ENCODE measurements around the gene SNX3.
A peak's percentile ranks its signal among the peaks of the same experiment; 100 is the strongest.

The SNX3 gene

GRCh38 chr6:108171918-108172516 lies 88.8 kb downstream of the SNX3 start:
- TF ChIP-seq CTCF (conservative IDR thresholded peaks at IDR 0.05; ENCODE audit: low read depth, low read length): no peak
- H3K4me3 ChIP-seq (ENCODE audit: low read depth, low read length): no peak overlapping the region
- DNase-seq (ENCODE audit: low read depth): no peak

GRCh38 chr6:108171291-108171917 lies 89.4 kb downstream of the SNX3 start:
- DNase-seq (ENCODE audit: low read depth): no peak
- TF ChIP-seq CTCF (conservative IDR thresholded peaks at IDR 0.05; ENCODE audit: low read depth, low read length): no peak
- no peak overlapping the region for H3K4me3 ChIP-seq (ENCODE audit: low read depth, low read length)

GRCh38 chr6:108170332-108171290 lies 90.2 kb downstream of the SNX3 start:
- no peak overlapping the region for H3K4me3 ChIP-seq (ENCODE audit: low read depth, low read length)
- no peak for TF ChIP-seq CTCF (conservative IDR thresholded peaks at IDR 0.05; ENCODE audit: low read depth, low read length)
- DNase-seq (ENCODE audit: low read depth): no peak

GRCh38 chr6:108169464-108170331 lies 91.1 kb downstream of the SNX3 start:
- no peak for TF ChIP-seq CTCF (conservative IDR thresholded peaks at IDR 0.05; ENCODE audit: low read depth, low read length)
- no peak for DNase-seq (ENCODE audit: low read depth)
- no peak overlapping the region for H3K4me3 ChIP-seq (ENCODE audit: low read depth, low read length)

GRCh38 chr6:108168501-108169463 lies 92.1 kb downstream of the SNX3 start:
- DNase-seq (ENCODE audit: low read depth): peak; percentile 39

More at GRCh38 chr6:108168501-108169463, 92.1 kb downstream of the SNX3 start:
- TF ChIP-seq CTCF (conservative IDR thresholded peaks at IDR 0.05; ENCODE audit: low read depth, low read length): peak; percentile 34
- H3K4me3 ChIP-seq (ENCODE audit: low read depth, low read length): no peak overlapping the region
